IPS DF 4.7 (cell line): Measurements from ENCODE around the gene CLEC18B.
"Not testable (repeated sequence)": the region's sequence is repeated elsewhere in the genome, so short reads cannot be mapped to it uniquely, and the experiment has no call there.

Experiments
- DNase-seq: peaks from one replicate; pipeline ENCODE4 v3.0.0-alpha.2; 2013; ENCODE audit warnings: low spot score; ENCODE audit errors: extremely low read depth

CLEC18B gene

GRCh38 chr16:74420612-74421481 is at the start of gene CLEC18B:
Gene CLEC18B, minus strand, starts transcription at chr16:74421478. Its CDS starts 208 bp downstream, at chr16:74421270.
- DNase-seq, result not testable (repeated sequence)

GRCh38 chr16:74469946-74470478 is 48.7 kb upstream of the CLEC18B start:
- DNase-seq, result no peak

- no peak for DNase-seq
These were observed 47.7 kb upstream of the CLEC18B start for GRCh38 chr16:74468807-74469525.

GRCh38 chr16:74466872-74467271 is 45.6 kb upstream of the CLEC18B start:
- no peak for DNase-seq

- DNase-seq, result no peak
These were observed 44.8 kb upstream of the CLEC18B start for GRCh38 chr16:74465851-74466685.

DNA sequence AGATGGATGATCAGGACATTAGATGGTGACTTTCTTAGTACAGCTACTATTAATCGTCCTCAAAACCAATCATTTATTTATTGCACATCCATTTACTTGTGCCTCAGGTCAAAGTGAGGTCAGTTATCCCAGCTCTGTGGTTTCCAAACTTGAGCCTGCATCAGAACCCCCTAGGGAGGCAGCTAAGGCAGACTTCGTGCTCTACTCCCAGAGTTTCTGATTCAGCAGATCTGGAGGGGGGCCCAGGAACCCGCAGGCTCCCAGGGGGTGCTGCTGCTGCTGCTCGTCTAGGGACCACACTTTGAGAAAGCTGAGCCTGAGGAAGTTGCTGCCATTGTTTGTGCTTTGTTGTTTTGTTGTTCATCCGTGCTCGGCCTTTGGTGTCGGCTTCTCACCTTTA is 44.0 kb upstream of the CLEC18B start:
- no peak for DNase-seq

DNA sequence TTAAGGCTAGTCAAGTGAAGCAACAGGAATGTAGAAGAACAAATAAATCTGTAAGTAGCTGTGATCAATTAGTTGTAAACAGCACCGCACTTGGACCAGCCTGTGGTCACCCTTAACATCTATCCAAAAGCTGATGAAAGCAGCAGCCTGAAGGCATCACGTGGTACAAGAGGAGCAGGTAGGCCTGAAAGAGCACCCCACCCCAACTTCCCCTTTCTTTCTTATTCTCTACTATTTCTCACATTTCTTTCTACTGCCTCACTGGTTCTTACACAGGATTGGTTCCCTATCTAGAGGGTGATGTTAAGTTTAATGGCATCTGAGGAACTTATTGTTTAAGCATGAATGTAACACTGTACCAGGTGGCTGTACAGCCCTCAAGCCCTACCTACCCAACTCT is 42.6 kb upstream of the CLEC18B start:
- DNase-seq, result no peak

GRCh38 chr16:74462361-74462760 is 41.1 kb upstream of the CLEC18B start:
- no peak for DNase-seq

- DNase-seq, result no peak
These were observed 40.5 kb upstream of the CLEC18B start for GRCh38 chr16:74461826-74462225.

DNA sequence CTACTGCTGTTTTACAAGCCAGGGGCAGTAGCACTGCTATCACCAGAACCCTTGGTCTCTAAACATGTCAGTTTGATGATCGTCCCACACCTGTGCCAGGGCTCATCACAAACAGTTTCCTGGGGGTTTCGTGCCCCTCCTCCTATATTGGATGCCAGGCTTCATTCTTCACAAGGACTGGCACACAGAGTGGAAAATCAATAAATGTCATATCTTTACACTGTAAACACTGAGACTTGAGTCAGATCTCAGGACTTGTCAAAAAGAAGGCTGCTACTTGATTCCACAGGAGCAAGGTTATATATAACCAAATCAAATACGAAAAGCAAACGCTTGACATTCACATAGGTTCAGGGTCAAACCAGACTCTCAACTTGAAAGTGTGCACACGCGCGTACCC is 39.3 kb upstream of the CLEC18B start:
- DNase-seq, result no peak

DNA sequence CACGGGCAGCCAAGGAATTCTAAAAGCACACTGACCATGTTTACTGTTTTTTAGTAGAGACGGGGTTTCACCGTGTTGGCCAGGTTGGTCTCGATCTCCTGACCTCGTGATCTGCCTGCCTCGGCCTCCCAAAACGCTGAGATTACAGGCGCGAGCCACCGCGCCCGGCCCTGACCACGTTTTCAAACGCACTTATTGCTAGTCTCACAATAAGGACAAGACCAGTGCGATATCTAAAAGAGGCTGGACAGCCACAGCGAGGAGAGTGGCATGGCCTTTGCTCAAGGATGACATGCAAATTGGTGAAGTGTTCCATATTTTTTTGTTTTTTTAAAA is 35.0 kb upstream of the CLEC18B start:
- no peak for DNase-seq

GRCh38 chr16:74455619-74456289 is 34.5 kb upstream of the CLEC18B start:
- DNase-seq, result no peak

GRCh38 chr16:74455213-74455612 is 33.9 kb upstream of the CLEC18B start:
- DNase-seq, result no peak

GRCh38 chr16:74451951-74452758 is 30.9 kb upstream of the CLEC18B start:
- no peak for DNase-seq

GRCh38 chr16:74450967-74451760 is 29.9 kb upstream of the CLEC18B start:
- DNase-seq, result no peak

DNA sequence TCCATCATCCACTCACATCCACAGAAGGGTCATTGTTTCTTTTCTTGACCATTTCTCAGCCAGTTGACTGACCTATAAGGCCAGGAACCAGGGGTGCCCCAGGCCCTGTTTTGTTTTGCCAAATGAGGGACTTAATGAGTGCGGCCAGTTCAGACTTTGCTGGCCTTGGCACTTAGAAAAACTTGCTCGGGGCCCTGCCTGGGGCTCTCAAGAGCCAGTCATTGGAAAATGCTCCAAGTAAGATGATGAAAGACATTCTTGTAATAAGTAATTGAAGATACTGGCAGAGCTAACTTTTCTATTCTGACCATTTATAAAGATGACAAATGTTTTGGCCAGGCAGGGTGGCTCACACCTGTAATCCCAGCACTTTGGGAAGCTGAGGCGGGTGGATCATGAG is 29.0 kb upstream of the CLEC18B start:
- DNase-seq, result no peak

- no peak for DNase-seq
These were observed 28.2 kb upstream of the CLEC18B start for GRCh38 chr16:74449470-74449869.

GRCh38 chr16:74448990-74449389 is 27.7 kb upstream of the CLEC18B start:
- no peak for DNase-seq

DNA sequence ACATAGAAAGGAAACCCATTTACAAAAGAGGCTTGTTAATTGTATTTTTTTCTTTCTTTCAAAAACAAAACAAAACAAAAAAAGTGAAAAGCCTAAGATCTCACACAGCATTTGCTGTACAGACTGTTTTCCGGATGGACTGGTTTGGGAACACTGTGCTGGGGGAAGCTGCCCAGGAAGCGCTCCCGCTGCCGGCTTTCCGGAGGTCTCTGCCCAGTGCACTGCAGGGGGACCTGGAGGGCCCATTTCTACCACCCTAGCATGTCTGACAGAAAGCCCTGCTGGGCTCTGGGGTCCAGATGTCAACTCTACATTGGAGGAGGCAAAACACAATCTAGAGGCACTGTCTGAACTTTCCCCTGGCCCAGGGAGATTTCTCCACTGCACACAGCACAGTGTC is 26.3 kb upstream of the CLEC18B start:
- no peak for DNase-seq
